Activated naive CD4-positive, alpha-beta T cell treated with anti-CD3 and anti-CD28 coated beads, Interleukin-2, amount 10 ng/mL, durations not matched to agents 7 days and 5 days (primary cell): Measurements from ENCODE around the gene TARS3.
"Not testable (repeated sequence)": the region's sequence is repeated elsewhere in the genome, so short reads cannot be mapped to it uniquely, and the experiment has no call there.

Experiments
- CTCF ChIA-PET: fragments of 350-600 bp; sonication (Branson Sonifier 250); formaldehyde crosslinking; loops from one replicate; lab custom pipeline; 2021; ENCODE audit warnings: antibody characterized with exemption; lab: Charles Lee
- DNase-seq: peaks from one replicate; pipeline ENCODE4 v3.0.0-alpha.2; 2020
- H3K27ac Mint-ChIP-seq: one replicate; pipeline ENCODE4 v1.8.0; 2021; ENCODE audit warnings: mild to moderate bottlenecking, moderate library complexity, mixed read lengths
- H3K27me3 Mint-ChIP-seq: one replicate; pipeline ENCODE4 v1.8.0; 2021; ENCODE audit warnings: mild to moderate bottlenecking, mixed read lengths
- H3K36me3 Mint-ChIP-seq: one replicate; pipeline ENCODE4 v1.8.0; 2021; ENCODE audit warnings: mixed read lengths
- H3K4me1 Mint-ChIP-seq: one replicate; pipeline ENCODE4 v1.8.0; 2021; ENCODE audit warnings: mixed read lengths
- H3K4me3 Mint-ChIP-seq: one replicate; pipeline ENCODE4 v1.8.0; 2021; ENCODE audit warnings: mild to moderate bottlenecking, moderate library complexity, mixed read lengths
- H3K9me3 Mint-ChIP-seq: one replicate; pipeline ENCODE4 v1.8.0; 2021; ENCODE audit warnings: mixed read lengths

Gene TARS3

DNA sequence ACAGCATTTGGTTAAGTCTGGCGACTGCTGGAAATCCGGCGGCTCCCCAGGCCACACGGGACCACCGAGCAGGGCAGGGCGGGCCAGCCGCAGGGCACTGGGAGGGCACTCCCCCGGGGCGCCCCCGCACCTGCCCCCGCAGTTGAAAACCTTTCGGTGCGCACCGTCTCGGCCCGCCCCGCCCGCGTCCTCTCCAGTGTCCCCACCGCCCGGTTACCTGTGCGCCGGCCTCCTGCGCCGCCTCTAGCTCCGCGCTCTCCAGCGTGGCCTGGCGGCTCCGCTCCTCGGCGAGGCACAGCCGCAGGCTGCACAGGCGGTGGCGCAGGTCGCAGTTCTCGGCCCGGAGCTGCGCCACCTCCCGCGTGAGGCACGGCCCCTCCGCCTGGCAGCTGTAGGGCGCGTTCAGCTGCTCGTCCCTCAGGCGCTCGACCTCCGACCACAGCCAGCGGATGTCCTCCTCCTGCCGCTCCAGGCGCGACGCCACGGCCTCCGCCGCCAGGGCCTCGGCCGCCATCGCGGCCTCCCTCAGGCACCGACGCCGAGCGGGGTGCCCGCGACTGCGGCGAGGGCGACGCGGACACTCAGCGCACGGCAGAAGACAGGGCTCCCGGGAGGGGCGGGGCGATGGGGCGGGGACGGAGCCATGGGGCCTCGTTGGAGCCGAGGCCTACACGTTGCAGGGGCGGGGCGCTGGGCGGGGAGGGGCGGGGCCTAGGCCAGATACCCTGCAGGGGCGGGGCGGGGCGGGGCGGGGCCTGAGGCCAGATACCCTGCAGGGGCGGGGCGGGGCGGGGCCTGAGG, at the start of gene TARS3:
Gene TARS3, minus strand, starts transcription at position 600 of the 801 bp plus-strand sequence. Its CDS starts 86 bp downstream, at position 514.
- no peaks in the 10 kb centered on the region for H3K9me3 Mint-ChIP-seq
- CTCF ChIA-PET: interaction anchor here (0.9 to 1.1 kb wide), 2 partner anchors 11 to 12 kb away, joined by 3 read pairs; no protein-coding TSS in a partner anchor
- H3K4me3 Mint-ChIP-seq: peak within 1 kb of the TSS; percentile 91
- peaks cover 35% of the 10 kb centered on the region for H3K36me3 Mint-ChIP-seq
- peak within 1 kb of the TSS; percentile 97 for H3K27ac Mint-ChIP-seq
- H3K4me1 Mint-ChIP-seq: peaks cover 24% of the 10 kb centered on the region
- DNase-seq: peak; percentile 97
- peaks cover 5% of the 10 kb centered on the region for H3K27me3 Mint-ChIP-seq

DNA sequence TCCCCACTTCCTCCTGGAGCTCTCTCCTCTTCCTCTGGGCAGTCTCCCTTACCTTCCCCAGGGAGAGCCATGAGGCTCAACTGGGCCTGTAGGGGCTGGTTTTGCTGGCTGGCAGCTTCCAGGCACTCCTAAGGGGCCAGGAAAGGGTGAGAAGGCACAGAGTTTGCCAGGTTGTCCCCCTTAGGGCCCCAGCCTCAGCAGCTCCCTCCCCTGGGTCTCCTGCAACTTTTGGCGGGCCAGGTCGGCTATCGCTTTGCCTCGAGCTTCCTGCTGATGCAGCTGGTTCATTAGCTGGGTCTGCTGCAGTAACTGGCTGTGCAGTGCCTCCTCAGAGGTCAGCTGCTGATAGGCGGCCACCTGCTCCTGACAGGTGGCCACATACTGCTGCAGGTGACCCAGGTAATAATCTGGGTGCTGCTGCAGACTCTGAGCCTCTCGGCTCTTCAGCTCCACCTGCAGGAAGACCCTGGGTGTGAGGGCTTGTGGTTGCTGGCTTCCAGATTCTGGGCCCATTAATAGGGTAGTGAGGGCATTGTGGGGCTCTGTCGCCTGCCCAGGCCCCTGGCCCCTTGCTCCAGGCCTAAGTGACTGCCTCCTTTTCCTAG, 49.3 kb upstream of the TARS3 start:
- Mint-ChIP-seq H3K4me3 (no peak overlapping the region), H3K9me3 (no peaks in the 10 kb centered on the region), H3K36me3 (no peaks in the 10 kb centered on the region), H3K27ac (no peak overlapping the region), H3K4me1 (no peaks in the 10 kb centered on the region), H3K27me3 (no peaks in the 10 kb centered on the region)
- peak; percentile 52 for DNase-seq
- CTCF ChIA-PET: no interaction called here

DNA sequence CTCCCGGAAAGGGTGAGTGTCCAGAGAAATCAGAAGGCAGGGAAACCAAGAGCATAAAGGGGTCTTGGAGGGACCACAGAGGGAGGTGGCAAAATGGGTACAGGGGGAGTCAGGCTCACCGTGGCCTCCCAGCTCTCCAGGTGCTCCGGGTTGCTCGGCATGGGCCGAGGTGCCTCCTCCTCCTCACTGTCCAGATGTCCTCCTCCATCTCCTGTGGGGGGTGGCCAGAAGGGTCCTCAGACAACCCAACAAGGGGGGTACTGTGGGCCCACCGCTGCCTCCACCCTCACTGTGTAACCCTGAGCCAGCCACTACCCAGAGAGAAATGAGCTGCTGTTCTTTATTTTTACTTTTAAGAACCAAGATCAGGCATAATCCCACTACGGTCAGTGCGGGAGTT, 48.6 kb upstream of the TARS3 start:
- CTCF ChIA-PET: no interaction called here
- Mint-ChIP-seq H3K4me1 (no peaks in the 10 kb centered on the region), H3K9me3 (no peaks in the 10 kb centered on the region), H3K36me3 (no peaks in the 10 kb centered on the region), H3K27ac (no peak overlapping the region), H3K27me3 (no peaks in the 10 kb centered on the region), H3K4me3 (no peak overlapping the region)
- no peak for DNase-seq

DNA sequence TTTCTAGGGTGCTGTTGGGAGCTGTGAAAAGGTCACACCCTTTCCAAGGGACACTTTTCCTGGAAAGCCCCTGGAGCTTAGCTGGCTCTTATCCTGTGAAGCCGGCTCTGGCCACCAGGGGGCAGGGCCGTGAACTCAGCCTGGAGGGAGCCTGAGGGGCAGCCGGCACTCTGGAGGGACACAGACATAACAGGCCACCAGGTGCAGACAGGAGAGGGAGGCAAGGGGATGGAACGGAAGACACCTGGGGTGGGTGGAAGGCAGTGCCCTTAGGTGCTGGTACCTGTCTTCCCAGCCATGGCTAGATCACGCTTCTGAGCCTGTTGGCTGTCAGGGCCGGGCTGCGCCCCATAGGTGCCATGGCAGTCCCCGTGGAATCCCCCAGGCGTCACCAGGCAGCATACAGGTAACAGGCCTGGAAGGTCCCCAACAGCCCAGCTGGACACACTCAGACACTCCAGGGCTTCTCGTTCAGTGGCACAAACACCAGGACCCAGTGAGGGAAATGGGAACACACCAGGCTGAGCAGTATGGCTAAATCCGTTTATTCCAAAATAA, 42.9 kb upstream of the TARS3 start:
- H3K27me3 Mint-ChIP-seq, CTCF ChIA-PET, H3K27ac Mint-ChIP-seq, DNase-seq, H3K9me3 Mint-ChIP-seq, H3K4me3 Mint-ChIP-seq, H3K36me3 Mint-ChIP-seq, H3K4me1 Mint-ChIP-seq: not testable (repeated sequence)

DNA sequence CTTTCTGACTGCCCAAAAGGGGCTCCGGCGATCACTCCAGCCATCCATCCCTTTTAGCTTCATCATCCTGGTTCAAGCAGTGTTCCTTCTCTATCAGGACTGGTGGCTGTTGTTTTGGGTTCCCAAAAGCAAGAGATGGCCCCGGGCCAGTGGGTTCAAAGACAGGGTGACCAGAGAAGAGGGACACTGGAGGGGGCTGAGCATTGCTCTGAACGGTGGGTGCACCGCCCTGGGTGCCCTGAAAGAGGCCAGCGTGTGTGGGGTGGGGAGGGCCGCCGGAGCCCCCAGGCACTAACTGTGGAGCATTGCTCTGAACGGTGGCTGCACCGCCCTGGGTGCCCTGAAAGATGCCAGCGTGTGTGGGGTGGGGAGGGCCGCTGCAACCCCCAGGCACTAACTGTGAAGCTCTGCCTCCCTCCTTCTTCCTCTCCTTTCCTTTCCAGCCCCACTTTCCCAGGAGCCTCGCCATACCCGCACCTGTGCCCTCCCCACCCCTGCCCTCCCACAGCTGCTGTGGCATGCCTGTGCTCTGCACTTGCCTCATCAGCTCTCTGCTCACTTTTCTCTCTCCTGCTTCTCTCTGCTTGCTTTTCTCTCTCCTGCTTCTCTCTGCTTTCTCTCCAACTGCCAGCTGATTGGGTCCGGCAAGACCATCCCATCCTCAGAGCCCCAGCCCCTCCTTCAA, 41.6 kb upstream of the TARS3 start:
- H3K27me3 Mint-ChIP-seq: no peaks in the 10 kb centered on the region
- no peak for DNase-seq
- CTCF ChIA-PET: no interaction called here
- no peaks in the 10 kb centered on the region for H3K9me3 Mint-ChIP-seq
- no peaks in the 10 kb centered on the region for H3K4me1 Mint-ChIP-seq
- no peak overlapping the region for H3K4me3 Mint-ChIP-seq
- H3K36me3 Mint-ChIP-seq: no peaks in the 10 kb centered on the region
- H3K27ac Mint-ChIP-seq: no peak overlapping the region

DNA sequence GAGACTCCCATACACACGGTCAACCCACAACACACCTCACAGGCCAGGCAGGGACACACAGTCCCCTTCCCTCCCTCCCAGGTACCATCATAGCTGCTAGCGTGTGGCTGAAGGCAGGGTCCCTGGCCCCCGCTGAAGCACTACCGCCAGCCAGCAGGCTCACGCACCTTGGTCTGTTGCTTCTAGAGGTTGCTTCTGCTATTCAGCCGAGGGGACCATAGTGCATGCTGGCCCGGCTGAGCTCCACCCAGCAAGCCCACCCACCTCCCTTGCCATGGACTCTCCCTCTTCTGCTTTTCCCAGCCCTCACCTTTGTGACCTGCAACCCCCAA, 41.0 kb upstream of the TARS3 start:
- H3K27me3 Mint-ChIP-seq, H3K9me3 Mint-ChIP-seq, H3K4me1 Mint-ChIP-seq, CTCF ChIA-PET, H3K4me3 Mint-ChIP-seq, H3K27ac Mint-ChIP-seq, DNase-seq, H3K36me3 Mint-ChIP-seq: not testable (repeated sequence)

DNA sequence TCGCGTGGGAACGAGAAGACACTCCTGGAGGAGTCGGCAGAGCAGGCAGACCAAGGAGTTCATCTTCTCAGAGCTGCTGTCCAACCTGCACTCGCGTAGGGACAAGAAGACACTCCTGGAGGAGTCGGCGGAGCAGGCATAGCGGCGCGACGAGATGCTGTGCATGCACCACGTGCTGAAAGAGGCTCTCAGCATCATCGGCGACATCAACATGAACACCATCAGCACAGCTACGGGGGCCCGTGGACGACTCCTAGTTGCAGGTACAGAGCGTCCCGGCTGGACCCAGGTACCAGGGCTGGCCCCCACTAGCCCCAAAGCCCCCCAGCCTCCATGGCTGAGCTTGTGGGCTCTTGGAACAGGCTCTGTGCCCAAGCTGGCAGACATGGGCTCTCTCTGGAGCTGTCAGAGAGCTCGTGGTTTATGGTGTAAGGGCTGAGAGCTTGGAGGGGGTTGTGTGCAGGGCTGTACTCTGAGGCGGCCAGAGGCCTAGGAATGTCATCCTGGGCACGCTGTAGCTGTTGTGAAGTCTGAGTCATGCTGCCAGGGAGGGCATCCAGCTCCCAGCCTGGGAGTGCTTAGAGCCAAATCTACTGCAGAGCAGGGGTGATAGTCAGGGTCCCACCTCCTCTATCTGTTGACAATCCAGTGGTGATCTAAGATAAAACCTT, 40.5 kb upstream of the TARS3 start:
- H3K4me3 Mint-ChIP-seq, DNase-seq, H3K4me1 Mint-ChIP-seq, H3K9me3 Mint-ChIP-seq, CTCF ChIA-PET, H3K36me3 Mint-ChIP-seq, H3K27me3 Mint-ChIP-seq, H3K27ac Mint-ChIP-seq: not testable (repeated sequence)

DNA sequence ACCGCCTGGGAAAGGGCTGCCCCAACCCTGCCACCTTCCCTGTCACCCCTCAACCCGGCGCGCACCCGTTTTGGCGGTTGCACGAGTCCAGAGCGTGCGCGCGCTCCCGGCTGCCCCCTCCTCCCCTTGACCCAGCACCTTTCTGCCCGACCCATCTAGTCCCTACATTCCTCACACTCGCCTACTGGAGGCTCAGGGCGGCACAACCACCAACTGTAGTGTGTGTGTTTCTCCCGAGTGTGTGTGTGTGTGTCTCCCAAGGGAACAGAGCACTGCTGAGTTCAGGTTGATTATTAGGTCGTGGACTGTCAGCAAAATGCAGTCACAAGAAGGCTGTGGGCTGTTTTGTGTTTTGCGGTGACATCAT, 22.4 kb upstream of the TARS3 start:
- H3K27me3 Mint-ChIP-seq, H3K9me3 Mint-ChIP-seq, DNase-seq: not testable (repeated sequence)
- Mint-ChIP-seq H3K36me3 (peaks cover 11% of the 10 kb centered on the region), H3K4me1 (peaks cover 11% of the 10 kb centered on the region), H3K4me3 (peak overlapping the region; percentile 70), H3K27ac (peak overlapping the region; percentile 86)
- CTCF ChIA-PET: interaction anchor here (0.7 kb wide), 1 partner anchor 729 kb away, joined by 3 read pairs; no protein-coding TSS in a partner anchor

DNA sequence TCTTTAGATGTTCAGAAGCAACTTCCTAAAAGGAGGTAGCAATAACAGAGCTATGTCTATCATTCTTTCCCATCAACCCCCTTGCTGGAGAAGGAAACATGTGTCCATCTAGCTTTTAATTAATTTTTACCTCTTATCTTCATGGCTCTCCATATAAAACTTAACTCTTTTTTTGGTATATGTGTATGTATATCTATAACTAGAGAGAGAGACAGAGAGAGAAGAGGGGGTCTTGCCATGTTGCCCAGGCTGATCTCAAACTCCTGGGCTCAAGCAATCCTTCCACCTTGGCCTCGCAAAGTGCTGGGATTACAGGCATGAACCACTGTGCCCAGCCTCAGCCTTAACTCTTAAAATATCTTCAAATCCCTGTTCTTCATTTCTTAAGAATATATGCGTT, 10.6 kb upstream of the TARS3 start:
- H3K36me3 Mint-ChIP-seq, H3K4me3 Mint-ChIP-seq, H3K9me3 Mint-ChIP-seq, DNase-seq, CTCF ChIA-PET, H3K27ac Mint-ChIP-seq, H3K27me3 Mint-ChIP-seq, H3K4me1 Mint-ChIP-seq: not testable (repeated sequence)

DNA sequence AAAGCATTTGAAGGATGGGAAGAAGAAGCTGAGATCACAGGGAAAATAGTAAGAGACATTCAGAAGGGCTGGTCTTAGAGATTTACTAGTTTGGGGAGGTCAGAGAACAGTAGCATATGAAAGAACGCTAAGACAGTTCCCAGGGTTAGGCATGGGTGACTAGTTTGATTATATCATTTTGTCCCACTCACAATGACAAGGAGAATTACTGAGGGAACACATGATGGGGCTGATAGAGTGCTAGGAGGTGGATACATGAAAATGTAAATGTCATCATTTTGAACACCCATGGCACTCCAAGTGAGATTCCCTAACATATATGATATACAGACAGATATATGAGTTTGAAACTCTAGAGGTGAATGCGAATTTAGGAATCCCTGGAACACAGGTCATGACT, 9.3 kb upstream of the TARS3 start:
- H3K4me3 Mint-ChIP-seq: no peak overlapping the region
- no peaks in the 10 kb centered on the region for H3K27me3 Mint-ChIP-seq
- H3K9me3 Mint-ChIP-seq: no peaks in the 10 kb centered on the region

DNA sequence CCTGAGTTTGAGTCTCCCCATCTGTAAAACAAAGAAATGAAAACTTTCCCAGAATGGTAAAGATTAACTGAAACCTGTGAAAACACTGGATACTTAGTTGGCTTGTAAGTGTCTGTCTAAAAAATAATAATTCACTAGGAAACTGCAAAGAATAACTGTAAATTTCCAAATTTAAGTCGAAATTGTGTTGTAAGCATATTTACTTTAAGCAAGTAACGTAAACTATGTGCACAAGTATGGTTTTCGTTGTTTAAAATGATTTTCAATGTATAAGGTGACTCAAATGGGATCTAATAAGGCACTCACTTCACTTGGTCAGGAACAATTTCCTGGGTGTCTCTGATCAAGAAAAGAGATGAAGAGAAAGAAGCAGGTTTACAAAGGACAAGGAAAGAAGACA, 8.5 kb upstream of the TARS3 start:
- no peak overlapping the region for H3K27ac Mint-ChIP-seq
- no peaks in the 10 kb centered on the region for H3K36me3 Mint-ChIP-seq
- H3K9me3 Mint-ChIP-seq: no peaks in the 10 kb centered on the region
- CTCF ChIA-PET: no interaction called here
- no peak overlapping the region for H3K4me3 Mint-ChIP-seq
- H3K4me1 Mint-ChIP-seq: no peaks in the 10 kb centered on the region
- DNase-seq: no peak
- no peaks in the 10 kb centered on the region for H3K27me3 Mint-ChIP-seq

More for the DNA sequence above, 9.3 kb upstream of the TARS3 start:
- no peak for DNase-seq
- Mint-ChIP-seq H3K4me1 (no peaks in the 10 kb centered on the region), H3K27ac (no peak overlapping the region), H3K36me3 (no peaks in the 10 kb centered on the region)
- CTCF ChIA-PET: no interaction called here

DNA sequence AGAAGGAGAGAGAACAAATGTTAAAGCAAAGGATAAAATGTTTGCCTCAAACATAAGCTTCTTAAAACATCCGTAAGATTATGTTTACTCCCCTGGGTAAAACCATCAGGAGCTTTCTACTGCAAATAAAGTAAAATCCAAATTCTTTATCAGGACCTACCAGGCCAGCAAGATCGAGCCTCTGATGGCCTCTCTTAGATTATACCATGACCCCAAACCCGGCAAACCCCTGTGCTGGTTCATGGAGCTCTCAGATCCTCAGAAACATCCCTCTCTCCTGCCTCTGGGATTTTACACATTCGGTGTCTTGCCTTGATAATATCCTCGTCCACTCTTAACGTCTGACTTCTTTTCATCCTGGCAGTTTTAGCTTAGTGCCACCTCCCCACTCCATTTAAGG, 7.5 kb upstream of the TARS3 start:
- H3K27me3 Mint-ChIP-seq: no peaks in the 10 kb centered on the region
- H3K27ac Mint-ChIP-seq: no peak overlapping the region
- no peaks in the 10 kb centered on the region for H3K4me1 Mint-ChIP-seq
- H3K9me3 Mint-ChIP-seq: no peaks in the 10 kb centered on the region
- DNase-seq: no peak
- no peak overlapping the region for H3K4me3 Mint-ChIP-seq
- CTCF ChIA-PET: no interaction called here
- H3K36me3 Mint-ChIP-seq: no peaks in the 10 kb centered on the region

DNA sequence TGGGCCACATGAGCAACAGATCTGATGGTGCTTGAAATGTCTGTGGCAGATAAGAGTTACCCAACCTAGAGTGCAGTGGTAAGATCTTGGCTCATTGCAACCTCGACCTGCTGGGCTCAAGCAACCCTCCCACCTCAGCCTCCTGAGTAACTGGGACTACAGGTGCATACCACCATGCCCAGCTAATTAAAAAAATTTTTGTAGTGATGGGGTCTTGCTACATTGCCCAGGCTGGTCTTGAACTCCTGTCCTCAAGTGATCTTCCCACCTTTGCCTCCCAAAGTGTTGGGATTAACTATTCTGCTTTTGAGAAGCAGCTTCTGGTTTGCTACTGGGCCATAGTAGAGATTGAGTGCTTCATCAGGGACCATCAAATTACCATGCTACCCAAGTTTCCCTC, 2.9 kb upstream of the TARS3 start:
- H3K4me3 Mint-ChIP-seq: no peak overlapping the region
- peaks cover 5% of the 10 kb centered on the region for H3K27me3 Mint-ChIP-seq
- H3K36me3 Mint-ChIP-seq: peaks cover 8% of the 10 kb centered on the region
- H3K4me1 Mint-ChIP-seq: peaks cover 17% of the 10 kb centered on the region
- no peak overlapping the region for H3K27ac Mint-ChIP-seq
- no peaks in the 10 kb centered on the region for H3K9me3 Mint-ChIP-seq
- no peak for DNase-seq
- CTCF ChIA-PET: no interaction called here

DNA sequence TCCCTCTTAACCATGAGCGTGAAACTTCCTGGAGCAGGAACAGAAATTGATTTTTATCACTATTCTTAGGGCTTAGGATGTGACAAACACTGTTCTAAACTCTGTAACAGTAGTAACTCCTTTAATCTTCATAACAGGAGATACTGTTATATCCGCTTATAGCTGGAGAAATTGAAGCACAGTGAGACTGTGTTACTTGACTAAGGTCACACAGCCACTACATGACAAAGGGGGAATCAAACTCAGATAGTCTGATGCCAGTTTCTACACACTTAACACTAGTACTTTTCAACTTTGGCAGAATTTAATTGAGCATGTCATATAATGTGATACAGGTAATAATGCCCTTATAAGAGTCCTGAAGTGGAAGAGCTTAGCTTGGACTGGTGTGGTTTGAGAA, 800 bp upstream of the TARS3 start:
- Mint-ChIP-seq H3K36me3 (peaks cover 25% of the 10 kb centered on the region), H3K4me3 (peak overlapping the region; percentile 40), H3K4me1 (peaks cover 24% of the 10 kb centered on the region), H3K27me3 (peaks cover 5% of the 10 kb centered on the region), H3K9me3 (no peaks in the 10 kb centered on the region), H3K27ac (peak overlapping the region; percentile 69)
- CTCF ChIA-PET: interaction anchor here (0.7 to 1.0 kb wide), 2 partner anchors 58 to 85 kb away, joined by 3 read pairs; no protein-coding TSS in a partner anchor
- DNase-seq: no peak
